HUDEP-2 (cell line): Measurements from ENCODE around the gene CLEC4M.
"Not testable (repeated sequence)": the region's sequence is repeated elsewhere in the genome, so short reads cannot be mapped to it uniquely, and the experiment has no call there.

Source experiments
- DNase-seq, 76 experiments: peaks; one replicate each; lab custom pipeline; 2025; ENCODE audit not compliant: unreplicated experiment in 76 of 76; lab: John Stamatoyannopoulos, UW

Gene CLEC4M

DNA sequence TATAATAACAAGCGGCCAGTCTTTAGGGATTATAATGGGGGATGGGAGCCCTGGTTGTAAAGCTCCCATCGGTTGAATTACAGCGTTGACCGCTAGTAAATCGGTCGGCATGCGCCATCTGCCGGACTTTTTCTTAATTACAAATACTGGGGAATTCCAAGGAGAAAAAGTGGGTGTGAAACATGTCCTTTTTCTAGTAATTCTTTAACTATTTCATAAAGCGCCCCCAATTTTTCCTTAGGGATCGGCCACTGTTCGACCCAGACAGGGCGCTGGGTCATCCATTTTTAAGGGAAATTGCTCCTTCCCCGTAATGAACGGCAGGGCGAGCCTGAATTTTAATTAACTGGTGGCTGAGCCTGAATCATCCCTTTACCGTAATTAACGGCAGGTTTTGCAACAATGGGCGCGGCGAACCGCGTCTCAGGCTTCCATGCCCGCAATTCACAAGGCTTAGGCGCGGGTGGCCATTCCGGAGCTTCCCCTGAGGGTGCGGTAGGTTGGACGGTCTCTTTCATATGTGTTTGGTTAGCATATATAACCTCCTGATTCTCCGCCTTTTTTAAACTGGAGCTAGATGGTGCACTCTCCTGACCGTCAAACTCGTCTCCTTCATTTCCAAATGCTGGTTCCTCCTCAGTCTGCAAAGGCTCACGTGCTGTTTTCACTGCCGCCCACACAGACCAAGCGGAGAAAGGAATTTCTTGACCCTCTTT, 36.8 kb downstream of the CLEC4M start:
- peak in 62 of 76 experiments; percentile 4 to 79 (median 52) for DNase-seq

DNA sequence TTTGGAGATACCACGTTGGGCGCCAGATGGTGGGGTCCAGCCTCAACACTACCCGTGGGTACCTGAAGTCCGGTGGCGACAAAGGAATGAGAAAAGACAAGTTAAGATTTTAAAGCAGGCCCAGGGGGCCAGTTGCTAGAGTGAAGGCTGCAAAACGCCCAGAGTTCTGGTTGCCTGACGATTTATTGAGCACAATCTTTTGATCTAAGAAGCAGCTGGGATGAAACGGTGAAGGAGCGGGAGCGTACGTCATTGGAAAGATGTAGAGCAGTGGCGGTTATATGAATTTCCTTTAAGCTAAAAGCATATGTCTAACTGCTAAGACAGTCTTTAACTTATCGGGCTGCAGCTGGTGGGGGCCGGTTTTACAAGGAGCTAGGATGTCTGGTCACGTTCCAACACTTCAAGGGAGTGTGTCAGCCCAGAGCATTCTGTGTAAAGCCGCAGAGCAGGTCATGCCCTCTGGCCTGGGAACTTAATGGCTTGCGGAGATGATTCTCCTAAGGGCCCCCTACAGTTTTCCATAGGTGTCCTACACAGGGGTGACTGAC, 38.1 kb downstream of the CLEC4M start:
- DNase-seq: no peak

DNA sequence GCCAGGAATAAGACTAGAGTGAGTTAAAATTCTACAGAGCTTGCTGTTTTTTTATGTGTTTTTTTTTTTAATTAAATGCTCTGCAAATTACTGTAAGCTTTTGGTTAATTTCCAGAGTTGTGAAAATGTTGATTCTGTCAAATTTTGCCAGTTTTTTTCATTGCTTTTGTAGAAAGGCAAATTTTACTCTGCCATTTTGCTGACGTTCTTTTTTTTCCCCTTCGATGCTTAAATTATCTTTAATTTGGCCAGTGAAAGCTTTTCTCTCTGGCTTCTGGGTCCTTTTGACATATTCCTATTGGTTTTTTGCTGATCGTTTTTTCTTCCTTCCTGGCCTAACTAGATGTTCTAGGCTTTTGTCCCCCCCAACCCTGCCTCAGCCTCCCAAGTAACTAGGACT, 43.2 kb downstream of the CLEC4M start:
- no peak for DNase-seq

DNA sequence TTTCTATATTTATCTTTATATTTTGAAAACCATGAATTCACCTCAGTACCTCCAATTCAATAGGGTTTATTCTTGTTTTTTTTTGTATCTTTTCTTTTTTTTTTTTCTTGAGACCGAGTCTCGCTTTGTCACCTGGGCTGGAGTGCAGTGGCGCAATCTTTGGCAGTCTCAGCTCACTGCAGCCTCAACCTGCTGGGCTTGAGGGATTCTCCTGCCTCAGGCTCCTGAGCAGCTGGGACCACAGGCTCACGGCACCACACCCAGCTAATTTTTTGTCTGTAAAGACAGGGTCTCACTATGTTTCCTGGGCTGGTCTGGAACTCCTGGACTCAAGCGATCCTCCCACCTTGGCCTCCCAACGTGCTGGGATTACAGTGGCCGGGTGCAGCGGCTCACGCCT, 43.8 kb downstream of the CLEC4M start:
- no peak for DNase-seq

DNA sequence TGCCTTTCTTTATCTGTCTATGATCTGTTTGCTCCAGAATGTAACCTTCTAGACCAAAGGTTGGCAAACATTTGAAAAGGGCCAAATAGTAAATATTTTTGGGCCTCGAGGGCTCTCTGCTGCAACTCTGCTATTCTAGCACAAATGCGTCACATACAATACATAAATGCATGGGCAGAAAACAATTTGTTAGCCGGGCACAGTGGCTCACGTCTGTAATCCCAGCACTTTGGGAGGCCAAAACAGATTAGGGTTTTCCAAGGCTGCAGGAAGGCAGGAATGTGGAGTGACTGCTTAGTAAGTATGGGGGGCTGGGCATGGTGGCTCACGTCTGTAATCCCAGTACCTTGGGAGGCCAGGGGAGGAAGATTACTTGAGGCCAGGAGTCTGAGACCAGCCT, 45.1 kb downstream of the CLEC4M start:
- no peak for DNase-seq

DNA sequence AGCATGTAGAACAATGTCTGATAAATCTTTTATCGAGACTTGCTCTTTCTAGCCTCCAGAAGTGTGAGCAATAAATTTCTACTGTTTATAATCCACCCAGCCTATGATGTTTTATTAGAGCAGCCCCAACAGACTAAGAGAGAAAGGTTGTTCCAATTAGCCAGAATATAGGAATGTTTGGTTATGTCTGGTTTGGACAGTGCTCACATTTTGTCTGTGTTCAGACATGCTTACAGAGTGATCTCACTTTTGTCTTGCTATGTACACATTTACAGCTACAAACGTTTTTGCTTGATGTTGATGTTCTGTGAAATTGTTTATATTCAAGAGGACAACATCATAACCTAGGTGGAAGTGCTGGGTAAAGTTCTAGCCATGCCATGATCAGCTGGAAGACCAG, 48.9 kb downstream of the CLEC4M start:
- DNase-seq: no peak

DNA sequence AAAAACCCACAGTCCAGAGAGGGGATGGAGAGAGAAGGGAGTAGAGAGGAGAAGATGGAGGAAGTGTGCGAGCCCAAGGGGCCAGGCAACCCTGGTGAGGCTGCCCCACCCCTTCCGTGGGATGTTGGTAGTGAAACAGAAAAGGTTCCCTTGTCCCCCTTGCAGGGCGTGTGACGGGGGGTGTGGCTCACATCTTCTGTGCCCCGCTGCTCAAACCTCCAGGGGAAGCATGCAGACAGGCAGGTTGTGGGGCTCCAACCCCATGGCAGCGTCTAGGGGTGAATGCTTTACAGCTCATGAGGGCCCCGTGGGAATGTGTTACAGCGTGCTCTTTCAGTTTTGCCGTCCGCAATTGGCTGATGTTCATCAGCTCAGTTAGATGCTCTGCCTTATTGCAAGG, 52.3 kb downstream of the CLEC4M start:
- DNase-seq: no peak

DNA sequence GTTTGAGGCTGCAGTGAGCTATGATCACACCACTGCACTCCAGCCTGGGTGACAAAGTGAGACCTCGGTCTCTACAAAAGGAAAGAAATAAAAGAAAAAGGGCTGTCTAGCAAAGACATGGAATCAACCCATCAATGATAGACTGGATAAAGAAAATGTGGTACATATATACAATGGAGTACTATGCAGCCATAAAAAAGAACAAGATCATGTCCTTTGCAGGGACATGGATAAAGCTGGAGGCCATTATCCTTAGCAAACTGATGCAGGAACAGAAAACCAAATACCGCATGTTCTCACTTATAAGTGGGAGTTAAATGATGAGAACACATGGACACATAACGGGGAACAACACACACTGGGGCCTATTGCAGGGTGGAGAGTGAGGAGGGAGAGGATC, 53.0 kb downstream of the CLEC4M start:
- not testable (repeated sequence) for DNase-seq

DNA sequence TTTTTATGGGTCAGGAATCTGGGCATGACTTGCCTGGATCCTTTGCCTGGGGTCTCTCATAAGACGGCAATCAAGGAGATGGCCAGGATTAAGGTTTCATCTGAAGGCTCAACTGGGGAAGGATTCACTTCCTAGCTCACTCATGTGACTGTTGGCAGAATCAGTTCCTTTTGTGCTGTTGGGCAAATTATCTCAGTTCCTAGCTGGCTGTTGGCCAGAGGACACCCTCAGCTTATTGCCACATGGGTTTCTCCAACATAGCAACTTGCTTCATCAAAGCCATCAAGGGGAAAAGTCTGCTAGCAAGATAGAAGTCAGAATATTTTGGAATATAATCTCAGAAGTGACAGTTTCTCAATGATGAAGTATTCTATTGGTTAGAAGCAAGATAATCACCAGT, 54.8 kb downstream of the CLEC4M start:
- no peak for DNase-seq

DNA sequence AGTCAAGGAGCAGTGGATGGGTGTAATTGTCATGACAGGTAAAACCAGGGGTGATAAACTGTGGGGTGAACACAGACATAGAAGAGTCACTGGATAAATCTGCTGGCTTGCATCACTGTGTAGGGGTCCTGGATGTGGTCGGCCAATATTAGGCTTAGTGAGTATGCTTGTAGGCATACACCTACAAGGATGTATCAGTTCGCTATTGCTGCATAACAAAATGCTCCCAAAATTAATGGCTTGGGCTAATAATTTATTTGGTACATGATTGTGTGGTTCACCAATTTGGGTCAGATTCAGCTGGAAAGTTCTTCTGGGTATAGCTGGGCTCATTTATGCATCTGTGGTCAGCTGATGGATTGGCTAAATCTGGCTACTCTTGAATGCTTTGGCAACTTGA, 55.8 kb downstream of the CLEC4M start:
- DNase-seq: no peak
